Panc1 (cell line): ENCODE measurements around the gene PDZD4.

Experiments
- CTCF ChIP-seq: fragments of 450-650 bp; IDR thresholded peaks from 2 replicates; pipeline ENCODE4 v1.5.1; 2017; ENCODE audit warnings: mild to moderate bottlenecking
- POLR2AphosphoS5 ChIP-seq: IDR thresholded peaks from 2 replicates; pipeline ENCODE4 v1.6.1; 2012; ENCODE audit warnings: mild to moderate bottlenecking, low read depth, low read length, moderate library complexity
- REST ChIP-seq, 2 experiments: IDR thresholded peaks; 2 replicates each; pipeline ENCODE4 v1.6.1; 2011 to 2012; ENCODE audit warnings: low read depth in 2 of 2, control low read depth in 1 of 2, low read length in 1 of 2, mild to moderate bottlenecking in 1 of 2, moderate library complexity in 1 of 2; ENCODE audit not compliant: insufficient read depth in 1 of 2

GRCh38 chrX:153782871-153783270 is 47.5 kb downstream of the PDZD4 start:
- no peak for TF ChIP-seq CTCF
- TF ChIP-seq POLR2AphosphoS5 = no peak
- no peak for TF ChIP-seq REST (IDR thresholded peaks at IDR 0.05; ENCODE audit: insufficient read depth in 1 of 2, low read depth in 2 of 2, low read length in 1 of 2)
